CD4-positive, alpha-beta T cell treated with Interleukin-2 at 100 ng/mL for 4 hours (primary cell): Measurements from ENCODE around the gene ZNF19.
"Not testable (repeated sequence)": the region's sequence is repeated elsewhere in the genome, so short reads cannot be mapped to it uniquely, and the experiment has no call there.

Experiments
- DNase-seq: peaks from one replicate; pipeline ENCODE4 v3.0.0-alpha.2; 2020; ENCODE audit warnings: low spot score

ZNF19 gene

DNA sequence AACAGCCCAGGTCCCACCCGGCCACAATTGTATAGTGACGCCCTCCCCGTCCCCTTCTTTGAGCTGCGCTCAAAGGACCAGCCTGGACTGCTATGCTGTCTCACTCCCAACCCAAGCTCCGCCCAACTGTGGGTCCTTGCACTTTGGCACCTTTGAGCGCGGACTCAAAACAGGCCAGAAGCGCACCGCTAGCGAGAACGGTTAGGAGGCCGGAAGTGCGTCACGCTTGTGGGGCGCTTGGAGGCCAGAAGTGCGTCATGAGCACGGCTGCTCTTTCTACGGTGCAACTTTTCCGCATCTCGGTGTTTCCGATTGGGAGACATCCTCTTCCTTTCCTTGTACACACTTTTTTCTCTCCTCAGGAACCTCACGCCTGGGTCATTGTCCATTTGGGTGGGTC, at the start of gene ZNF19:
ZNF19 (minus strand) TSS at position 203 of the 400 bp plus-strand sequence. CDS start 7,210 bp downstream, outside the sequence.
- DNase-seq: no peak

DNA sequence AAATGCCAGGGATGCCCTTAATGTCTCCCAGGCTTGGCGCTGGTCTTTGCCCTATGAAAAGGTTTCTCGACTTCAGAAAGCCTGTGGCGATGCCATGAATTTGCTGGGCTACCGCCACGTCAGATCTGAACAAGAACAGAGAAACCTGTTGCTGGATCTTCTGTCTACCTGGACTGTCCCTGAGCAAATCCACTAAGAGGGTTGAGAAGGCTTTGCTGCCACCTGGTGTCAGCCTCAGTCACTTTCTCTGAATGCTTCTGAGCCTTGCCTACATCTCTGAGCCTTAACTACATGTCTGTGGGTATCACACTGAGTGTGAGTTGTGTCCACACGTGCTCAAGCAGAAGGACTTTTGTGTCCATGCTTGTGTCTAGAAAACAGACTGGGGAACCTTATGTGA, 48.5 kb upstream of the ZNF19 start:
- DNase-seq: peak; percentile 20

DNA sequence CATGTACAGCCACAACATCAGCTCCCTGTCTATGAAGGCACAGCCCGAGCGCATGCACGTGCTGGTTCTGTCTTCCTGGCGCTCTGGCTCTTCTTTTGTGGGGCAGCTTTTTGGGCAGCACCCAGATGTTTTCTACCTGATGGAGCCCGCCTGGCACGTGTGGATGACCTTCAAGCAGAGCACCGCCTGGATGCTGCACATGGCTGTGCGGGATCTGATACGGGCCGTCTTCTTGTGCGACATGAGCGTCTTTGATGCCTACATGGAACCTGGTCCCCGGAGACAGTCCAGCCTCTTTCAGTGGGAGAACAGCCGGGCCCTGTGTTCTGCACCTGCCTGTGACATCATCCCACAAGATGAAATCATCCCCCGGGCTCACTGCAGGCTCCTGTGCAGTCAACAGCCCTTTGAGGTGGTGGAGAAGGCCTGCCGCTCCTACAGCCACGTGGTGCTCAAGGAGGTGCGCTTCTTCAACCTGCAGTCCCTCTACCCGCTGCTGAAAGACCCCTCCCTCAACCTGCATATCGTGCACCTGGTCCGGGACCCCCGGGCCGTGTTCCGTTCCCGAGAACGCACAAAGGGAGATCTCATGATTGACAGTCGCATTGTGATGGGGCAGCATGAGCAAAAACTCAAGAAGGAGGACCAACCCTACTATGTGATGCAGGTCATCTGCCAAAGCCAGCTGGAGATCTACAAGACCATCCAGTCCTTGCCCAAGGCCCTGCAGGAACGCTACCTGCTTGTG, 47.8 kb upstream of the ZNF19 start:
- no peak for DNase-seq

DNA sequence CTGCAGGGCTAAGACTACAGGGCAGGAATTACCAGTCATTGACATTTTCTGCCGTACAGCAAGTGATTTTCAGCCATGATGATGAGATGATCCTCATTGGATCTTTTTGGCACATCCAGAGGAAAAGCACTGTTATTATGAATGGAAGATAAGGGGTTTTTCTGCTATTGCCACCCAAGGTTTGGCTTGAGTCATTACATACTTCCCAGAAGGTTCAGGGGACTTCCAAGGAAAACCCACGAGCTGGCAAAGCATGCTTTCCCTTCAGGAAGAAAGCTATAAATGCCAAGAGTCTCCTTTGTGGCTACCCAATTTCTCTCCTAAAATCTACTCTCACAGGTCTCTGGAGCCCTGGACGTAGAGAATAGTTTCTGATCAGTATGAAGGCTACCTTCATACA, 43.2 kb upstream of the ZNF19 start:
- no peak for DNase-seq

DNA sequence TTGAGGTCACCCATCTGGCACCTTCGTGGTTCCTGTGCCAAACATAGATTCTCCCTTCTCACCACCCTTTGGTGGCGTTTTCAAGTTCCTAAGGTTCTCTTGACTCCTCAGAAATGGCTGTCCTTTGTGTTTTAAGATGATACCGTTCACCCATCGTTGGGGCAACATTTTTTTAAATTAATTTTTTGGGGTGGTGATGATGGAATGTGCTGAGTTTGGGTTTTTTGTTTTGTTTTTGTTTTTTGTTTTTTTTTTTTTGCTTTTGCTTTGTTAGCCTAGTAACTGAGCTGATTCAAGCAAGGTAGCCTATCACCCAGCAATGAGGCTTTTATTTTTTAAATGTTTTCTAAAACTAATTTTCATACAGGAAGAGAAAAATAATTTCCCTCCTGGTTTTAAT, 39.7 kb upstream of the ZNF19 start:
- no peak for DNase-seq

DNA sequence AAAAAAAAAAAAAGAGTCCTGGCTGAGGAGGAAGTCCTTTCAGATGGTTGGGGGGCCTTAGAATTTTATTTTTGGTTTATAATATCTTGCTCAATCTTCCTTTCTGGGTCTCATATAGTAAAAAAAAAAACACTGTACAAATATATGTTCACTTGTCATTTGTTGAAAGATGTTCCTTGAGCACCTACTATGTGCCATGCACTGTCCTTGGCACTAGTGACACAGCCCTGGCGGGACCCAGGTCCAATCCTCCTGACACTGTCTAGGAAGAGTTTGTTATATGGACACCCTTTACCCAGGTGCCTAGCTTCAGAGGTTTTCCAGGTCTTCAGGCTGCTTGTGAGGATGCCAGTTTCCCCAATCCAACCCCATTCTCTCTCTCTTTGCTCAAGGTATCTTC, 39.1 kb upstream of the ZNF19 start:
- DNase-seq: no peak

- no peak for DNase-seq
Measured at GRCh38 chr16:71526111-71526631, 37.0 kb upstream of the ZNF19 start, which contains the start of gene CHST4. TSS of gene CHST4 (plus strand) at chr16:71526426. CDS start at chr16:71536678, 10,252 bp downstream.

GRCh38 chr16:71524566-71525553, 35.7 kb upstream of the ZNF19 start:
- no peak for DNase-seq

- DNase-seq: no peak
Measured at GRCh38 chr16:71520550-71520949, 31.4 kb upstream of the ZNF19 start.

GRCh38 chr16:71515026-71515425, 25.9 kb upstream of the ZNF19 start:
- no peak for DNase-seq

DNA sequence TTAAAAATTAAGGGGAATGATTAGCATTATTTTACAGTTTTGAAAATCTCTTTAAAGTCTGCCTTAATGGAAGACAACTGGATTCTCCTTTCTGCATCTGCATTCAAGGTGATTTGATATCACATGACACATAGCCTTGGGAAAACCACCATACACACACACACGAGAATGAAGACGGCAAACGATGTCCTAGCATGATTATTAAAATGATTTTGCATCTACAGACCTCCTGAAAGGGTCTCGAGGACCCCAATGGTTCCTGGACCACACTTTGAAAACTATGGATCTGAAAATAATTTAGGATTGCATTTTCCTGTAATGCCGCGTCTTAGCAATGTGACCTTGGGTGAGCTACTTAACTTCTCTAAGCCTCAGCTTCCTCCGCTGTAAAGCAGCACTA, 25.4 kb upstream of the ZNF19 start:
- DNase-seq: no peak

DNA sequence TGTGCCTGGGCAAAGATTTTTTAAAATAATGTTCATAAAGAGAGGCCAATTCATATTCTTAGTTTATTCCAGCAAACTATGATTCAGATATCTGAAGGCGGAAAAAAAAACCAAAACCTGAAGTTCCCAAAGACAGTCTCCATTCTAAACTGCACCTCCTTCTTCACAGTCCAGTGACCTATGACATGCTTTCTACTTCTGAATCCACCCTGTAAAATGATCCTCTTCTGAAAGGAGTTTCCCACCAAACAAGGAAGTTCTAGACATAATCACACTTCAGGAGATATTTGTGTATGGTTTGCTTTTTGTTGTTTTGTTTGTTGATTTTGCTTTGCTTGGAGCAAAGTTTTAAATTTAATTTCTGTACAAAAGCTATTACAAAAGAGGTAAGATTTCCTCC, 24.2 kb upstream of the ZNF19 start:
- DNase-seq: no peak

DNA sequence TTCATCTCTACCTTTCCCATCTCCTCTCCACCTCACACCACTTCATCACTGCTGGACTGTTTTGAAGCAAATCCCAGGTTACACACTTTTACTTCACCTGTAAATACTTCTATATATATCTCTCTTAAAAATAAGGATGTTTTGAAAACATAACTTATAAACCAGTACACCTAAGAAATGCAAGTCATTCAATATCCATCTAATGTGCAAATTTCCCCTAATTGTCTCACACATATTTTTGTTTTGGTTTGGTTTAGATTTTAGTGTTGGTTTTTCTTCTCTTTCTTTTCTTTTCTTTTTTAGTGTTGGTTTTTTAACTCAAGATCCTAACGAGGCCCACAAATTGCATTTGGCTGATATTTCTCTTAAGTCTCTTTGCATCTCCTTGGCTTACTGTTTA, 17.9 kb upstream of the ZNF19 start:
- DNase-seq: no peak

DNA sequence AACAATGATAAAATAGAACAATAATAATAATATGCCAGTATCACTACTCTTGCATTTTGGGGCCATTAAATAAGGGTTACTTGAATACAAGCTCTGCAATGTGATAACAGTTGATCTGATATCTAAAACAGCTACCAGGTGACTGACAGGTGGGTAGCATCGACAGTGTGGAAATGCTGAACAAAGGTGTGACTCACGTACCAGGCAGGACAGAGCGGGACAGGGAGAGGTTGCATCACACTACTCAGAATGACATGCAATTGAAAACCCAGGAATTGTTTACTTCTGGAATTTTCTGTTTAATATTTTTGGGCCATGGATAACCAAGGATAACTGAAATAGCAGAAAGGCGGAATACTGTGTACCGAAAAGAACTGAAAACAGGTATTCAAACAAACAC, 15.8 kb upstream of the ZNF19 start:
- DNase-seq: no peak

GRCh38 chr16:71504051-71504450, 14.9 kb upstream of the ZNF19 start:
- not testable (repeated sequence) for DNase-seq

DNA sequence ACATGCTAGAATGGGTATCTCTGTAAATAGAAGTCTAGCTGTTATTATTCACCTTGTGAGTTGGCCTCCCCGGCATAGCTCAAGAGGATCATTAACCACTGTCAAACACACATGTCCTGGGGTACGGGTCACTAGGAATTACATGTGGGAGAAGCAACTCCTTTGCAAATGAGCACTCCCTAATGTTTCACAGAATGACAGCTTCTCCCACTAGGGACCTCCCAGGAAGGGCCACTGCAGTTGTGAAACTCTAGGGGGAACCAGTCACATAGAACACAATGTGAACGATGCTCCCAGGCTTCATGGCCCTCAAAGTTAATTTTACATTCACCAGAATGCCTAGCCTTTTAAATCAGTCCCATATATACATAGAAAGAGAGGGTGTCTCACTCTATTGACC, 12.4 kb upstream of the ZNF19 start:
- no peak for DNase-seq

DNA sequence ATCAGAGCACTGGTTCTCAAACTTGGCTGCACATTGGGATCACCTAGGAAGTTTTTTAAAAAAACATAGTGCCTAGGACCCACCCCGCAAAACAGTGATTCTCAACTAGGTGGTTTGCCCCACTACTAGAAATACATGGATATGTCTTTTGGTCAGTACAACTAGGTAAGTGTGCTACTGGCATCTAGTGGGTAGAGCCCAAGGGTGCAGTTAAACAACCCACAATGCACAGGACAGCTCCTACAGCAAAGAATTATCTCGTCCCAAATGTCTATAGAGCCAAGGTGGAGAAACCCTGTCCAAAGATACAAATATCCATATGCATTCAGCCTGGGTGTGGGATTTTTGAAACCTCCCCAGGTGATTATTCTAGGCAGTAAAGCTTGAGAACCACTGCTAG, 11.8 kb upstream of the ZNF19 start:
- no peak for DNase-seq

- DNase-seq: peak; percentile 64
Measured at GRCh38 chr16:71499775-71500364, 10.7 kb upstream of the ZNF19 start.

DNA sequence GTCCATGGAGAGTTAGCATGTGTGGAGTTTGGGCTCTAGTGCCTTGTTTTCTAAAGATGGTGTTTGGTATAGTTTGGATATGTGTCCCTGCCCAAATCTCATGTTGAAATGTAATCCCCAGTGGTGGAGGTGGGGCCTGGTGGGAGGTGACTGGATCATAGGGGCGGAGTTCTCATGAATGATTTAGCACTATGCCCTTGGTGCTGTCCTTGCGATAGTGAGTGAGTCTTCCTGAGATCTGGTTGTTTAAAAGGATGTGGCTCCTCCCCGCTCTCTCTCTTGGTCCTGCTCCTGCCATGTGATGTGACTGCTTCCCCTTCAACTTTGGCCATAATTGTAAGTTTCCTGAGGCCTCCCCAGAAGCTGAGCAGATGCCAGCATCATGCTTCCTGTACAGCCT, 8.9 kb upstream of the ZNF19 start:
- DNase-seq: no peak

- no peak for DNase-seq
Measured at GRCh38 chr16:71493213-71493612, 4.1 kb upstream of the ZNF19 start.

GRCh38 chr16:71492786-71493185, 3.7 kb upstream of the ZNF19 start:
- no peak for DNase-seq

DNA sequence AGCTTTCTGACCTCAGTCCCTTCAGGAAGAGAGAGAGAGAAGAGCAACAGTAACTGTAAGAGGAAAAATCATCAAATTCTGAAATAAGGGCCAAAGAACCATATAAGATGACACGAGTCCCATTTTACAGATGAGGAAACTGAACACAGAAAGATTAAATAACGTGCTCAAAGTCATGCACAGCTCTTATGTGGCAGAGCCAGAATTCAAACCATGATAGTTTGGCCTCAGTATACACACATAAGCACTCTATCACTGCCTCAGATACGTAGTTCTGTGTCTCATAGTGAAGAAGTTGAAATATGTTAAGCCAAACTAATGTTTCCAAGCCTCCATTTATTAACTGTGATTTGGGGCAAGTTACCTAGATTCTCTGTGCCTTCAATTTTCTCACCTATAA, 1.9 kb upstream of the ZNF19 start:
- DNase-seq: no peak
